ENCODE results near the gene TMEM39B.

- TF ChIP-seq CTCF (IDR thresholded peaks at IDR 0.05; ENCODE audit: extremely low read depth in 1 of 2, insufficient read depth in 1 of 2, low read depth in 1 of 2, low read length in 2 of 2) (no peak), POLR2A (IDR thresholded peaks at IDR 0.05; ENCODE audit: low read depth, low read length) (peak; percentile 50), EZH2 (IDR thresholded peaks at IDR 0.05; ENCODE audit: borderline replicate concordance, low read depth, low read length, severe bottlenecking) (no peak), MAX (IDR thresholded peaks at IDR 0.05; ENCODE audit: insufficient read depth, insufficient read length) (no peak)
These were observed 6.3 kb upstream of the TMEM39B start for GRCh38 chr1:32066489-32066873.
